HEK293T (cell line): ENCODE measurements around the gene TMEM117.

Source experiments
- CTCF ChIA-PET: fragments of 350-600 bp; formaldehyde crosslinking; extraction: SDS; loops from one replicate; lab custom pipeline; 2021; ENCODE audit warnings: antibody characterized with exemption, inconsistent platforms; lab: Yijun Ruan, JAX
- POLR2A ChIA-PET: fragments of 350-600 bp; formaldehyde crosslinking; extraction: SDS; loops from one replicate; lab custom pipeline; 2020; ENCODE audit warnings: antibody characterized with exemption, inconsistent platforms; lab: Yijun Ruan, JAX
- DNase-seq: peaks from one replicate; pipeline ENCODE4 v3.0.0; 2012; ENCODE audit warnings: mixed read lengths; ENCODE audit errors: extremely low spot score
- ARNT ChIP-seq: fragments of 450-650 bp; IDR thresholded peaks from 2 replicates; pipeline ENCODE4 v1.6.1; 2017; ENCODE audit warnings: mild to moderate bottlenecking
- BHLHE40 ChIP-seq: fragments of 450-650 bp; IDR thresholded peaks from 2 replicates; pipeline ENCODE4 v1.6.1; 2016; ENCODE audit warnings: mild to moderate bottlenecking, moderate library complexity, borderline replicate concordance
- CTBP1 ChIP-seq: fragments of 450-650 bp; IDR thresholded peaks from 2 replicates; pipeline ENCODE4 v1.6.1; 2016; ENCODE audit warnings: borderline replicate concordance
- ELF4 ChIP-seq: fragments of 450-650 bp; IDR thresholded peaks from 2 replicates; pipeline ENCODE4 v1.6.1; 2017; ENCODE audit warnings: antibody characterized with exemption
- FOXA1 ChIP-seq: fragments of 450-650 bp; IDR thresholded peaks from 2 replicates; pipeline ENCODE4 v1.6.1; 2016; ENCODE audit warnings: mild to moderate bottlenecking
- FOXK2 ChIP-seq: fragments of 450-650 bp; IDR thresholded peaks from 2 replicates; pipeline ENCODE4 v1.6.1; 2016; ENCODE audit warnings: mild to moderate bottlenecking
- FOXM1 ChIP-seq: fragments of 450-650 bp; IDR thresholded peaks from 2 replicates; pipeline ENCODE4 v1.6.1; 2017; ENCODE audit warnings: mild to moderate bottlenecking, borderline replicate concordance
- HDGF ChIP-seq: fragments of 450-650 bp; IDR thresholded peaks from 2 replicates; pipeline ENCODE4 v1.6.1; 2017; ENCODE audit warnings: antibody characterized with exemption, borderline replicate concordance
- L3MBTL2 ChIP-seq: fragments of 450-650 bp; conservative IDR thresholded peaks from 2 replicates; pipeline ENCODE4 v1.6.1; 2016; ENCODE audit warnings: mild to moderate bottlenecking
- LEF1 ChIP-seq: fragments of 450-650 bp; IDR thresholded peaks from 2 replicates; pipeline ENCODE4 v1.6.1; 2017; ENCODE audit warnings: mild to moderate bottlenecking, borderline replicate concordance
- NFRKB ChIP-seq: fragments of 450-650 bp; IDR thresholded peaks from 2 replicates; pipeline ENCODE4 v1.6.1; 2016; ENCODE audit warnings: mild to moderate bottlenecking, moderate library complexity
- PKNOX1 ChIP-seq: fragments of 450-650 bp; IDR thresholded peaks from 2 replicates; pipeline ENCODE4 v1.6.1; 2016
- SP1 ChIP-seq: fragments of 450-650 bp; IDR thresholded peaks from 2 replicates; pipeline ENCODE4 v1.6.1; 2017
- SUZ12 ChIP-seq: fragments of 450-650 bp; IDR thresholded peaks from 2 replicates; pipeline ENCODE4 v1.6.1; 2016; ENCODE audit warnings: mild to moderate bottlenecking
- TARDBP ChIP-seq: fragments of 450-650 bp; IDR thresholded peaks from 2 replicates; pipeline ENCODE4 v1.6.1; 2016
- ZNF384 ChIP-seq: fragments of 450-650 bp; IDR thresholded peaks from 2 replicates; pipeline ENCODE4 v1.6.1; 2016

TMEM117 gene

GRCh38 chr12:44405297-44405696 lies 569.4 kb downstream of the TMEM117 start:
- DNase-seq: no peak
- TF ChIP-seq FOXM1: no peak
- TF ChIP-seq SUZ12: no peak
- TF ChIP-seq ARNT: no peak
- no peak for TF ChIP-seq CTBP1
- no peak for TF ChIP-seq BHLHE40
- CTCF ChIA-PET: no interaction called here
- POLR2A ChIA-PET: no interaction called here

GRCh38 chr12:44422559-44422958 lies 586.7 kb downstream of the TMEM117 start:
- ChIA-PET CTCF (no interaction called here), POLR2A (no interaction called here)
- DNase-seq: no peak
- no peak for TF ChIP-seq ELF4
- TF ChIP-seq CTBP1: no peak
- no peak for TF ChIP-seq FOXM1
- TF ChIP-seq BHLHE40: no peak
- no peak for TF ChIP-seq HDGF
- no peak for TF ChIP-seq NFRKB
- no peak for TF ChIP-seq PKNOX1
- TF ChIP-seq SUZ12: no peak
- TF ChIP-seq ZNF384: no peak

- no peak for DNase-seq
- ChIA-PET POLR2A (no interaction called here), CTCF (no interaction called here)
- TF ChIP-seq FOXM1 (no peak), ARNT (no peak), SUZ12 (no peak), ELF4 (no peak), ZNF384 (no peak), NFRKB (no peak), BHLHE40 (no peak), LEF1 (no peak), FOXK2 (no peak), CTBP1 (no peak), FOXA1 (no peak), PKNOX1 (no peak), SP1 (no peak), TARDBP (no peak), HDGF (no peak), L3MBTL2 (no peak)
Observed at GRCh38 chr12:44428825-44429224, 592.9 kb downstream of the TMEM117 start.

- ChIA-PET POLR2A (no interaction called here), CTCF (no interaction called here)
- no peak for DNase-seq
- TF ChIP-seq LEF1 (no peak), BHLHE40 (no peak), PKNOX1 (no peak), SUZ12 (no peak)
Observed at GRCh38 chr12:44431647-44432343, 595.9 kb downstream of the TMEM117 start.

- no peak for DNase-seq
- TF ChIP-seq PKNOX1 (no peak), ELF4 (no peak), NFRKB (no peak), HDGF (no peak), CTBP1 (no peak), SUZ12 (no peak), TARDBP (no peak)
- CTCF ChIA-PET: no interaction called here
- POLR2A ChIA-PET: no interaction called here
Observed at GRCh38 chr12:44433659-44434058, 597.8 kb downstream of the TMEM117 start.

GRCh38 chr12:44436756-44437155 lies 600.9 kb downstream of the TMEM117 start:
- CTCF ChIA-PET: no interaction called here
- TF ChIP-seq ZNF384 (no peak), FOXA1 (no peak), ARNT (no peak), SUZ12 (no peak), TARDBP (no peak), BHLHE40 (no peak)
- POLR2A ChIA-PET: no interaction called here
- no peak for DNase-seq
